ENCODE measurements around the gene AP3M1. TPM values are rescaled to one million over a fixed set of nuclear protein-coding genes. Genes with fewer than 3 reads are reported as not detected.

Gene AP3M1
- polyA plus RNA-seq, 5 donors, result 40.5 to 56.2 (median 54.9) TPM

DNA sequence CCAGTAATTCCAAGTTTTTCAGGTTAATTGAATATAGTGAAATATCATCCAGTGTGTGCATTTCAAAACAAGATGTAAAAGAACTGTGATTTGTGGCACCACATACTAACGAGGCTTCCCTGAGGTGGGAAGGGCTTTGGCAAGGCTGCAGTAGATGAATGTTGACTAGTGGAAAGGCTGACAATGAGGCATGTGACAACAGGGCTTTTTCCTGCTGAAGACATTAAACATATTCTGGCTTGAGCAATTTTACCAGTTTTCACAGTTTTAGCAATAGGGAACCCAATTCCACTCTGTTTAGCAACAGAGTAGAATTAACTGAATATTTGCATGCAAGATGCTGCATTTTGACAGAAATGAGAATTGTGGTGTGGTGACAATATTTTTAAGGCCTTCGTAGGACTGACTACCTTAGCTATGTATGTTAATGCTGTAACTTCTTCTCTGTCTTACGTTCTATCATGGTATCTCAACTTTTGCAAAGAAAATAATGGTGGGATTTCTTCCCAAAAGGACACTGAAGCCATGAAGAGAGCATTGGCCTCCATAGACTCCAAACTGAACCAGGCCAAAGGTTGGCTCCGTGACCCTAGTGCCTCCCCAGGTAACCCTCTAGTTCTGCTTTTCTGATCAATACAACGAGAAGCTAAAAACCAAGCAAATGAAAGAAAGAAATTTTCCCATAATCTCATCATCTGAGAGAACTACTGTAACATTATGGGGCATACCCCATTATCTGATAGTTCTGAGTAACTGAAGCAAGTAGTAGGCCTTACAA lies 68.5 kb downstream of the AP3M1 start:
- no peak for DNase-seq

DNA sequence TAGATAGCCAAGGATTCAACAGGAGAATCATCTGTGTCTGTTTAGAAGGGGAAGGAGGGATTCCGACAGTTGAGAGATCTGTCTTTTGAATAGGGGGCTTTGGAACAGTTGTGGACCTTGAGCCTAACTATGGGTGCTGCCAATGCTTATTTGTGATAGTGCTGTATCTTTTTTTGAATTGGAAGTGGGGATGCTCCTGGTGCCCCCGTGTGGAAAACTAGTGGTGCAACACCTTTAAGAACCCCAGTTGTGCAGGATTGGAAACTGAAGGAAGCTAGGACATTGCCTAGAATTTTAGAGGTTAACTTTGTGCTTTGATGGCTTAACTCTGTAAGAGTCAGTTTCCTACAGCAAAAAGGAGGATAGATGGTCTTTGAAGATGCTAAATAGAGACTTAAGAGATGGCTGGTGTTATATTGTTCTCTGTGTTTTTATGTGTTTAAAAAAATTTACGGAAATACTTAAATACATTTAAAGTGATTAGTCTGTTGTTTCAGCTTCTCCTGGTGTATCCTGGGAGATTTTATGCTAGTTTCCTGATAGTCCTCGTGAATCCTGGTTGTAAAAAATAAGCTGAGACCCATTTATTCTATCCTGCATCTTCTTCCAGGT lies 69.3 kb downstream of the AP3M1 start:
- DNase-seq, result peak in 1 of 2 donors; percentile 48

- no peak for DNase-seq
Measured at GRCh38 chr10:74079936-74080590, 70.6 kb downstream of the AP3M1 start.

DNA sequence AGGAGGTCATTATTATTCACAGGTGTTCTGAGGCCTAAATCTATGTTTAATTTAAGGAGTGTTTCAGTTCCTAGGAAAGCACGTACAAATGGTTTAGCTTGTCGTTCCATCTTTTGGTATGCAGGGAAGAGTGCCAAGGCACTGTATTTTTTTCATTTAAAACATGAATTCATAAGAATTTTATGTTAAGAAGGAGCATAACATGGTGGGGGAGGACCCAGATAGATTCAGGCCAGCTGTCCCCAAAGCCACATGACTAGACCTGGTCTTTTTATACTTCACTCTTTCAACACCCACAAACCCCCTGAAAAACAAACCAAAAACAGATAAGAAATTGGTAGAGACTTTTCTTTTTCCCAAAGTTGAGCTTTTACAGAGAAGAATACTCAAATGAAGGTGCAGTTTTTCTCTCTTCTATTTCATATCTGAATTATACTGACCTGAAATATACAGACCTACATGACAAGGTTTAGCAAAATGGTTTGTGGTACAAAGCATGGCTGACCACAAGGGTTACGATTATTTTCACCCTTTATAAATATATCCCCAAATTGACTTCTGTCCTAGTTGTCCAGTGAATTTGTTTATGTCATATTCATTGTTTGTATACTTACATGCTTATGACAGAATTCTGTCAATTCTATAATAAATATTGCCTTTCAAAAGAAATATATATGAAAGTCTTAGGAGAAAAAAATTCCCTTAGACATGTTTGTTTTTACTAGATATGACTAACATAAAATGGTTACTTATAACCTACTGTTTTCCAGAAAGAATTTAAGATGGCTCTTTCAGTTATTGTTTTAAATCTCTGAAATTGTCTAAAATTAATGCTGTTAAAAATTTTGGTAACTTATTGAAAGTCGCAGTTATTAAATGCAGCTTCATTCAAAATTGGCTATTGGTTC lies 71.3 kb downstream of the AP3M1 start:
- no peak for DNase-seq

GRCh38 chr10:74078037-74078436 lies 72.6 kb downstream of the AP3M1 start:
- DNase-seq, result no peak

DNA sequence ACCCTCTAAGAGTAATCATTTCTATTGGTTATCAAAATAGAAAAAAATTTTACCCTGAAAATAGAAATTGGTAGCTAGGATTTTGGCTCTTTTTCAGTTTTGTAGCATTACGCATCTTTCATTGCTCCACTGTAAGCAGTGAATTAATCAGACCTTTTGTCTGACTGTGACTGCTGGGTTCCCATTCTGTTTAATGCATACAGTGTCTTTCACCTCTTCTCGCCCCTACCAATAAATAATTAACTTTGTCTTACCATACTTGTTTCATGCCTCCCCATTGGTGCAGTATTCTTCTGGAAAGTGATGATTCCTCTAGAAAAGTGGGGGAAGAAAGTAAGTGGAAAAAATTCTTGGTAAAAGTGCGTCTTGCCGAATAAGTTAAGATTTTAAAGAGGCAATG lies 73.2 kb downstream of the AP3M1 start:
- no peak for DNase-seq

DNA sequence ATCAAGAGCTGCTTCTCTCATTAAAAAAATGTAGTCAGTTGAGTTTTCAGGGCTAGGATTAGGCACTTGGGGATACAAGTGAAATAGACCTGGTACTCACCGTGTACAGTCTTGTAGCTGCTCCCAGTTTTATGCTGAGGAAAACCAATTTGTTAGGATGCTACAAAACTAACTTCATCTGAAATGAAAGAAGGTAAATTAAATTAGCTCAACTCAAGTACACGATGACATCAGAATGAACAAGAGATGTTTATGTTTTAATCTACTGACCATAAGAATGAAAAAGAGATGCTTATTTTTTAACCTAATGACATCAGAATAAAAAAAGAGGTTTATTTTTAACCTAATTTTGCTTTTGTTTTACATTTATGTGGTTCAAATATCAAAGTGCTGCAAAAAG lies 73.7 kb downstream of the AP3M1 start:
- DNase-seq, result no peak

- DNase-seq, result no peak
Measured at GRCh38 chr10:74075906-74076305, 74.7 kb downstream of the AP3M1 start.

GRCh38 chr10:74072503-74072902 lies 78.1 kb downstream of the AP3M1 start:
- DNase-seq, result no peak

- DNase-seq, result no peak
Measured at GRCh38 chr10:74071157-74071556, 79.5 kb downstream of the AP3M1 start.

Other genes with a start within 250 kb of the AP3M1 start
- gene PLAU, start 239.7 kb downstream of the AP3M1 start, polyA plus RNA-seq (ENCODE audit: insufficient read depth in 1 of 5, insufficient read length in 5 of 5, low replicate concordance in 1 of 5), result 1 to 10 TPM; 1.3 to 3.2 (median 1.8) TPM
- gene VCL, start 152.7 kb downstream of the AP3M1 start, polyA plus RNA-seq (ENCODE audit: insufficient read depth in 1 of 5, insufficient read length in 5 of 5, low replicate concordance in 1 of 5), result 100 to 1,000 TPM in 1 of 5 donors, 10 to 100 TPM in 4; 80.0 to 101 (median 96.6) TPM
- 10 to 100 TPM; 44.0 to 74.0 (median 58.8) TPM for gene ADK, start 393 bp upstream of the AP3M1 start, polyA plus RNA-seq (ENCODE audit: insufficient read depth in 1 of 5, insufficient read length in 5 of 5, low replicate concordance in 1 of 5)

Data from right lung (tissue), 5 donors.